SK-N-SH (cell line): Measurements from ENCODE around the gene SEMA3F. TPM values are rescaled to one million over a fixed set of nuclear protein-coding genes. Genes with fewer than 3 reads are reported as not detected.

Experiments used
- CTCF ChIA-PET: fragments of 300-600, 350-600 bp; formaldehyde crosslinking; extraction: SDS; loops from one replicate; lab custom pipeline; 2021; lab: Yijun Ruan, JAX
- POLR2A ChIA-PET: fragments of 350-600 bp; sonication (Branson Sonifier 250); formaldehyde crosslinking; extraction: SDS; loops from one replicate; lab custom pipeline; 2020; ENCODE audit warnings: antibody characterized with exemption, inconsistent platforms; lab: Yijun Ruan, JAX
- DNase-seq: peaks from one replicate; pipeline ENCODE4 v3.0.0; 2012
- H2AFZ ChIP-seq: fragments of 200-600 bp; sonication (generic); 2 replicates; pipeline ENCODE4 v1.8.1; 2016; ENCODE audit warnings: antibody characterized with exemption, mild to moderate bottlenecking, low read depth
- H3F3A ChIP-seq: fragments of 200-600 bp; sonication (generic); replicated peaks from 2 replicates; pipeline ENCODE3; 2016; ENCODE audit warnings: antibody characterized with exemption, mild to moderate bottlenecking; ENCODE audit not compliant: insufficient read depth
- H3K27ac ChIP-seq, 2 experiments: fragments of 200-500 bp in 1 of 2; fragments of 200-600 bp in 1 of 2; sonication (Bioruptor generic) in 1 of 2; sonication (generic), shearing (Covaris generic) in 1 of 2; 2 replicates each; pipeline versions ENCODE4 v1.5.1 to v1.6.1; 2014 to 2016; ENCODE audit warnings: low read depth in 2 of 2, inconsistent platforms in 1 of 2, low read length in 1 of 2, mild to moderate bottlenecking in 1 of 2, mixed read lengths in 1 of 2
- H3K27me3 ChIP-seq: fragments of 200-600 bp; sonication (generic), shearing (Covaris generic); 2 replicates; pipeline ENCODE4 v1.6.1; 2016; ENCODE audit warnings: mixed run types; ENCODE audit not compliant: insufficient read depth
- H3K36me3 ChIP-seq, 2 experiments: fragments of 200-500 bp in 1 of 2; fragments of 200-600 bp in 1 of 2; sonication (Bioruptor generic) in 1 of 2; sonication (generic) in 1 of 2; replicated peaks in 1 of 2; 2 replicates each; pipeline versions ENCODE3 to v1.5.1; 2014 to 2016; ENCODE audit warnings: low read length in 1 of 2, mild to moderate bottlenecking in 1 of 2; ENCODE audit not compliant: insufficient read depth in 2 of 2, control insufficient read depth in 1 of 2
- H3K4me1 ChIP-seq, 2 experiments: fragments of 200-500 bp in 1 of 2; fragments of 200-600 bp in 1 of 2; sonication (Bioruptor generic) in 1 of 2; sonication (generic), shearing (Covaris generic) in 1 of 2; 2 replicates each; pipeline versions ENCODE4 v1.5.1 to v1.6.1; 2014 to 2016; ENCODE audit warnings: low read depth in 1 of 2, low read length in 1 of 2, mixed run types in 1 of 2; ENCODE audit not compliant: insufficient read depth in 2 of 2, control insufficient read depth in 1 of 2
- H3K4me2 ChIP-seq: fragments of 200-600 bp; sonication (generic), shearing (Covaris generic); 2 replicates; pipeline ENCODE4 v1.6.1; 2017; ENCODE audit warnings: mixed run types
- H3K4me3 ChIP-seq, 2 experiments: fragments of 200-500 bp in 1 of 2; fragments of 200-600 bp in 1 of 2; sonication (Bioruptor generic) in 1 of 2; sonication (generic), shearing (Covaris generic) in 1 of 2; 2 replicates each; pipeline versions ENCODE4 v1.5.1 to v1.8.1; 2014 to 2016; ENCODE audit warnings: low read depth in 2 of 2, inconsistent platforms in 1 of 2, low read length in 1 of 2, mild to moderate bottlenecking in 1 of 2, mixed read lengths in 1 of 2, moderate library complexity in 1 of 2
- H3K79me2 ChIP-seq: fragments of 200-600 bp; sonication (generic); 2 replicates; pipeline ENCODE4 v1.8.1; 2017; ENCODE audit warnings: mild to moderate bottlenecking; ENCODE audit not compliant: insufficient read depth
- H3K9ac ChIP-seq: fragments of 200-600 bp; sonication (generic); 2 replicates; pipeline ENCODE4 v1.6.1; 2017; ENCODE audit warnings: mixed run types
- H3K9me2 ChIP-seq: fragments of 200-600 bp; sonication (generic); 2 replicates; pipeline ENCODE4 v1.6.1; 2017; ENCODE audit warnings: mixed run types
- H3K9me3 ChIP-seq: fragments of 200-600 bp; sonication (generic); 2 replicates; pipeline ENCODE4 v1.6.1; 2017; ENCODE audit warnings: mixed run types, mild to moderate bottlenecking, moderate library complexity
- H4K20me1 ChIP-seq: fragments of 200-600 bp; sonication (generic); 2 replicates; pipeline ENCODE4 v1.6.1; 2017; ENCODE audit warnings: mild to moderate bottlenecking, mixed run types; ENCODE audit not compliant: insufficient read depth
- EP300 ChIP-seq, 2 experiments: IDR thresholded peaks; 2 replicates each; pipeline versions ENCODE4 v1.4.0 to v1.6.1; 2012; ENCODE audit warnings: borderline replicate concordance in 1 of 2, low read depth in 1 of 2, low read length in 1 of 2
- EZH2phosphoT487 ChIP-seq: fragments of 200-600 bp; sonication (generic); IDR thresholded peaks from 2 replicates; pipeline ENCODE4 v1.6.1; 2017; ENCODE audit warnings: low read depth, mixed run types, mild to moderate bottlenecking, antibody characterized with exemption, moderate library complexity, borderline replicate concordance
- FOSL2 ChIP-seq: IDR thresholded peaks from 2 replicates; pipeline ENCODE4 v1.4.0; 2012; ENCODE audit warnings: low read depth, mild to moderate bottlenecking, moderate library complexity, borderline replicate concordance
- GABPA ChIP-seq: IDR thresholded peaks from 2 replicates; pipeline ENCODE4 v1.4.0; 2012; ENCODE audit warnings: low read depth, mild to moderate bottlenecking
- JUND ChIP-seq: IDR thresholded peaks from 2 replicates; pipeline ENCODE4 v1.4.0; 2012
- MEF2A ChIP-seq: IDR thresholded peaks from 2 replicates; pipeline ENCODE4 v1.4.0; 2012; ENCODE audit warnings: low read depth, borderline replicate concordance
- POLR2AphosphoS5 ChIP-seq: IDR thresholded peaks from 2 replicates; pipeline ENCODE4 v1.6.1; 2012; ENCODE audit warnings: low read depth, low read length
- RFX5 ChIP-seq: IDR thresholded peaks from 2 replicates; pipeline ENCODE4 v1.6.1; 2012; ENCODE audit warnings: mild to moderate bottlenecking, improper control_type of control experiment, low read length
- SIN3A ChIP-seq: IDR thresholded peaks from 2 replicates; pipeline ENCODE4 v1.6.1; 2012; ENCODE audit warnings: low read depth, mild to moderate bottlenecking, low read length, moderate library complexity, borderline replicate concordance
- SMC3 ChIP-seq: IDR thresholded peaks from 2 replicates; pipeline ENCODE4 v1.6.1; 2012; ENCODE audit warnings: low read depth, low read length, improper control_type of control experiment
- TAF1 ChIP-seq: IDR thresholded peaks from 2 replicates; pipeline ENCODE4 v1.6.1; 2012; ENCODE audit warnings: low read depth, mild to moderate bottlenecking, low read length, moderate library complexity, borderline replicate concordance
- TEAD4 ChIP-seq: IDR thresholded peaks from 2 replicates; pipeline ENCODE4 v1.4.0; 2012; ENCODE audit warnings: mild to moderate bottlenecking, borderline replicate concordance; ENCODE audit not compliant: insufficient read depth
- USF1 ChIP-seq: IDR thresholded peaks from 2 replicates; pipeline ENCODE4 v1.4.0; 2012; ENCODE audit warnings: low read depth, borderline replicate concordance
- USF2 ChIP-seq: fragments of 150-350 bp; IDR thresholded peaks from 2 replicates; pipeline ENCODE4 v1.6.1; 2017; ENCODE audit warnings: antibody characterized with exemption, low read length, low read depth, borderline replicate concordance
- WGBS: methylation state at CpG from one replicate; pipeline ENCODE4 v1.1.6; 2017; ENCODE audit warnings: low lambda C conversion rate; 5-methylcytosine and 5-hydroxymethylcytosine counted together
- polyA plus RNA-seq, 3 experiments: library from polyadenylated mRNA; depleted of rRNA; stranded (reverse); fragments of >200 nt; gene quantifications; 2 replicates each; pipeline ENCODE4 v1.2.3, GENCODE V29; 2012
- TF ChIP-seq, protein P1 (sequence below): IDR thresholded peaks from 2 replicates; pipeline ENCODE4; 2012
- TF ChIP-seq, protein P2 (sequence below): fragments of 200-600 bp; sonication (generic); IDR thresholded peaks from 2 replicates; pipeline ENCODE4 v1.6.1; 2017; ENCODE audit warnings: antibody characterized with exemption, mild to moderate bottlenecking, moderate library complexity
- TF ChIP-seq, protein P3 (sequence below): IDR thresholded peaks from 2 replicates; pipeline ENCODE4 v1.6.1; 2012; ENCODE audit warnings: mild to moderate bottlenecking, low read depth, low read length, moderate library complexity

The SEMA3F gene
- polyA plus RNA-seq, 1 of the 3 experiments (the other 2 are of a cell fraction): 30.4 TPM

GRCh38 chr3:50221411-50222168 lies 66.5 kb downstream of the SEMA3F start:
- 77% methylated on average over 8 of the region's 12 CpGs for WGBS
- H3K9me3 ChIP-seq: no peaks in the 10 kb centered on the region
- H2AFZ ChIP-seq: no peak overlapping the region
- peaks cover 7% of the 10 kb centered on the region; the same call in 1 of the 2 replicates for H3K27me3 ChIP-seq
- no peak for DNase-seq
- no peaks in the 10 kb centered on the region for H3K79me2 ChIP-seq
- no peak overlapping the region for H3K9ac ChIP-seq
- no peak overlapping the region for H3K4me2 ChIP-seq
- TF ChIP-seq, protein P1, sequence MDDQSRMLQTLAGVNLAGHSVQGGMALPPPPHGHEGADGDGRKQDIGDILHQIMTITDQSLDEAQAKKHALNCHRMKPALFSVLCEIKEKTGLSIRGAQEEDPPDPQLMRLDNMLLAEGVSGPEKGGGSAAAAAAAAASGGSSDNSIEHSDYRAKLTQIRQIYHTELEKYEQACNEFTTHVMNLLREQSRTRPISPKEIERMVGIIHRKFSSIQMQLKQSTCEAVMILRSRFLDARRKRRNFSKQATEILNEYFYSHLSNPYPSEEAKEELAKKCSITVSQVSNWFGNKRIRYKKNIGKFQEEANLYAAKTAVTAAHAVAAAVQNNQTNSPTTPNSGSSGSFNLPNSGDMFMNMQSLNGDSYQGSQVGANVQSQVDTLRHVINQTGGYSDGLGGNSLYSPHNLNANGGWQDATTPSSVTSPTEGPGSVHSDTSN: no peak
- no peak for TF ChIP-seq TAF1
- TF ChIP-seq, all 33 proteins: peak for 0
- H3F3A ChIP-seq: no peaks in the 10 kb centered on the region
- no peaks in the 10 kb centered on the region for H4K20me1 ChIP-seq
- H3K4me3 ChIP-seq: no peak overlapping the region
- H3K9me2 ChIP-seq: no peaks in the 10 kb centered on the region
- no peak overlapping the region for H3K27ac ChIP-seq
- POLR2A ChIA-PET: interaction anchor here (0.8 kb wide), 1 partner anchor 27 kb away, joined by 3 read pairs; no protein-coding TSS in a partner anchor
- H3K36me3 ChIP-seq: no peaks in the 10 kb centered on the region
- H3K4me1 ChIP-seq: no peaks in the 10 kb centered on the region; a peak in 1 of 4 replicates
- CTCF ChIA-PET: interaction anchor here (0.8 to 61.6 kb wide), 13 partner anchors 9 to 102 kb away, joined by 3 to 1375 read pairs (median 5); partner anchors contain the start of gene GNAT1

- Histone ChIP-seq H3K4me1 (peaks cover 0 to 4% of the 10 kb centered on the region in 2 experiments; a peak in 1 of 4 replicates), H3K27me3 (peaks cover 7% of the 10 kb centered on the region; the same call in 1 of the 2 replicates), H3K36me3 (no peaks in the 10 kb centered on the region), H3K79me2 (no peaks in the 10 kb centered on the region), H3K4me2 (no peak overlapping the region), H3F3A (peaks cover 3% of the 10 kb centered on the region), H2AFZ (no peak overlapping the region), H3K9me2 (no peaks in the 10 kb centered on the region), H3K4me3 (no peak overlapping the region), H4K20me1 (no peaks in the 10 kb centered on the region), H3K27ac (no peak overlapping the region), H3K9ac (no peak overlapping the region), H3K9me3 (no peaks in the 10 kb centered on the region)
- CTCF ChIA-PET: interaction anchor here (0.8 to 61.6 kb wide), 12 partner anchors 9 to 101 kb away, joined by 3 to 1375 read pairs (median 4); partner anchors contain the start of gene GNAT1
- no CpG with 5 or more reads among the region's 1 CpG for WGBS
- DNase-seq: no peak
- POLR2A ChIA-PET: no interaction called here
- TF ChIP-seq SMC3: no peak
- TF ChIP-seq TEAD4: no peak
- no peak for TF ChIP-seq MEF2A
- no peak for TF ChIP-seq GABPA
- TF ChIP-seq POLR2AphosphoS5: no peak
- TF ChIP-seq JUND: no peak
- TF ChIP-seq, protein P2, sequence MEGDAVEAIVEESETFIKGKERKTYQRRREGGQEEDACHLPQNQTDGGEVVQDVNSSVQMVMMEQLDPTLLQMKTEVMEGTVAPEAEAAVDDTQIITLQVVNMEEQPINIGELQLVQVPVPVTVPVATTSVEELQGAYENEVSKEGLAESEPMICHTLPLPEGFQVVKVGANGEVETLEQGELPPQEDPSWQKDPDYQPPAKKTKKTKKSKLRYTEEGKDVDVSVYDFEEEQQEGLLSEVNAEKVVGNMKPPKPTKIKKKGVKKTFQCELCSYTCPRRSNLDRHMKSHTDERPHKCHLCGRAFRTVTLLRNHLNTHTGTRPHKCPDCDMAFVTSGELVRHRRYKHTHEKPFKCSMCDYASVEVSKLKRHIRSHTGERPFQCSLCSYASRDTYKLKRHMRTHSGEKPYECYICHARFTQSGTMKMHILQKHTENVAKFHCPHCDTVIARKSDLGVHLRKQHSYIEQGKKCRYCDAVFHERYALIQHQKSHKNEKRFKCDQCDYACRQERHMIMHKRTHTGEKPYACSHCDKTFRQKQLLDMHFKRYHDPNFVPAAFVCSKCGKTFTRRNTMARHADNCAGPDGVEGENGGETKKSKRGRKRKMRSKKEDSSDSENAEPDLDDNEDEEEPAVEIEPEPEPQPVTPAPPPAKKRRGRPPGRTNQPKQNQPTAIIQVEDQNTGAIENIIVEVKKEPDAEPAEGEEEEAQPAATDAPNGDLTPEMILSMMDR: no peak
- no peak for TF ChIP-seq TAF1
- TF ChIP-seq FOSL2: no peak
- TF ChIP-seq SIN3A: no peak
- TF ChIP-seq EP300 (IDR thresholded peaks at IDR 0.05; ENCODE audit: borderline replicate concordance in 1 of 2, low read depth in 1 of 2, low read length in 1 of 2): no peak
- TF ChIP-seq, protein P3, sequence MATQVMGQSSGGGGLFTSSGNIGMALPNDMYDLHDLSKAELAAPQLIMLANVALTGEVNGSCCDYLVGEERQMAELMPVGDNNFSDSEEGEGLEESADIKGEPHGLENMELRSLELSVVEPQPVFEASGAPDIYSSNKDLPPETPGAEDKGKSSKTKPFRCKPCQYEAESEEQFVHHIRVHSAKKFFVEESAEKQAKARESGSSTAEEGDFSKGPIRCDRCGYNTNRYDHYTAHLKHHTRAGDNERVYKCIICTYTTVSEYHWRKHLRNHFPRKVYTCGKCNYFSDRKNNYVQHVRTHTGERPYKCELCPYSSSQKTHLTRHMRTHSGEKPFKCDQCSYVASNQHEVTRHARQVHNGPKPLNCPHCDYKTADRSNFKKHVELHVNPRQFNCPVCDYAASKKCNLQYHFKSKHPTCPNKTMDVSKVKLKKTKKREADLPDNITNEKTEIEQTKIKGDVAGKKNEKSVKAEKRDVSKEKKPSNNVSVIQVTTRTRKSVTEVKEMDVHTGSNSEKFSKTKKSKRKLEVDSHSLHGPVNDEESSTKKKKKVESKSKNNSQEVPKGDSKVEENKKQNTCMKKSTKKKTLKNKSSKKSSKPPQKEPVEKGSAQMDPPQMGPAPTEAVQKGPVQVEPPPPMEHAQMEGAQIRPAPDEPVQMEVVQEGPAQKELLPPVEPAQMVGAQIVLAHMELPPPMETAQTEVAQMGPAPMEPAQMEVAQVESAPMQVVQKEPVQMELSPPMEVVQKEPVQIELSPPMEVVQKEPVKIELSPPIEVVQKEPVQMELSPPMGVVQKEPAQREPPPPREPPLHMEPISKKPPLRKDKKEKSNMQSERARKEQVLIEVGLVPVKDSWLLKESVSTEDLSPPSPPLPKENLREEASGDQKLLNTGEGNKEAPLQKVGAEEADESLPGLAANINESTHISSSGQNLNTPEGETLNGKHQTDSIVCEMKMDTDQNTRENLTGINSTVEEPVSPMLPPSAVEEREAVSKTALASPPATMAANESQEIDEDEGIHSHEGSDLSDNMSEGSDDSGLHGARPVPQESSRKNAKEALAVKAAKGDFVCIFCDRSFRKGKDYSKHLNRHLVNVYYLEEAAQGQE: no peak
- TF ChIP-seq USF2: no peak
- TF ChIP-seq EZH2phosphoT487: no peak
- TF ChIP-seq RFX5: no peak
- no peak for TF ChIP-seq USF1
These were observed 67.0 kb downstream of the SEMA3F start for GRCh38 chr3:50222169-50222528.
